HG03378 (cell line): Measurements from ENCODE around the gene CTXN1.
A peak's percentile ranks its signal among the peaks of the same experiment; 100 is the strongest.
"Not testable (repeated sequence)": the region's sequence is repeated elsewhere in the genome, so short reads cannot be mapped to it uniquely, and the experiment has no call there.

Source experiments
- ATAC-seq: cut with Tn5 transposase; IDR thresholded peaks from one replicate; pipeline ENCODE4 v1.9.1; 2021; ENCODE audit warnings: mild to moderate bottlenecking, moderate library complexity; ENCODE audit not compliant: unreplicated experiment

The CTXN1 gene

GRCh38 chr19:7947939-7948338 is 22.0 kb upstream of the CTXN1 start:
- ATAC-seq, result no peak

GRCh38 chr19:7944177-7944761 is 18.3 kb upstream of the CTXN1 start:
- peak; percentile 31 for ATAC-seq

GRCh38 chr19:7943444-7944176 is 17.7 kb upstream of the CTXN1 start, which contains the start of gene TIMM44:
TSS of gene TIMM44 (minus strand) at chr19:7943666. CDS start at chr19:7943651, 15 bp downstream.
- peak; percentile 91 for ATAC-seq

- ATAC-seq, result no peak
These were observed 17.1 kb upstream of the CTXN1 start for GRCh38 chr19:7942981-7943443.

GRCh38 chr19:7941895-7942596 is 16.1 kb upstream of the CTXN1 start:
- ATAC-seq, result no peak

GRCh38 chr19:7940841-7941240 is 14.9 kb upstream of the CTXN1 start:
- ATAC-seq, result no peak

GRCh38 chr19:7934766-7935165 is 8.8 kb upstream of the CTXN1 start:
- ATAC-seq, result no peak

- no peak for ATAC-seq
These were observed 8.1 kb upstream of the CTXN1 start for GRCh38 chr19:7933828-7934725.

- no peak for ATAC-seq
These were observed 7.5 kb upstream of the CTXN1 start for GRCh38 chr19:7933411-7933810.

GRCh38 chr19:7932930-7933300 is 7.0 kb upstream of the CTXN1 start:
- no peak for ATAC-seq

- no peak for ATAC-seq
These were observed 6.5 kb upstream of the CTXN1 start for GRCh38 chr19:7932276-7932929.

- ATAC-seq, result no peak
These were observed 5.5 kb upstream of the CTXN1 start for GRCh38 chr19:7931221-7932061.

GRCh38 chr19:7930765-7931164 is 4.8 kb upstream of the CTXN1 start:
- no peak for ATAC-seq

- not testable (repeated sequence) for ATAC-seq
These were observed 4.1 kb upstream of the CTXN1 start for GRCh38 chr19:7930030-7930429.

- ATAC-seq, result no peak
These were observed 3.1 kb upstream of the CTXN1 start for GRCh38 chr19:7928741-7929701.

- no peak for ATAC-seq
These were observed 2.4 kb upstream of the CTXN1 start for GRCh38 chr19:7928334-7928706.

GRCh38 chr19:7927605-7928333 is 1.8 kb upstream of the CTXN1 start:
- no peak for ATAC-seq
